Suprapubic skin (tissue), 4 donors: ENCODE measurements around the gene ARID1A. TPM values are rescaled to one million over a fixed set of nuclear protein-coding genes. Genes with fewer than 3 reads are reported as not detected.

Source experiments
- DNase-seq, 2 donors: peaks; one replicate each; pipeline ENCODE4 v3.0.0-alpha.2; 2019; ENCODE audit warnings: low spot score in 2 of 2
- H3K27ac ChIP-seq: fragments of 200-600 bp; sonication (generic); one replicate; pipeline ENCODE4 v1.5.1; 2019
- H3K27me3 ChIP-seq: fragments of 200-600 bp; sonication (generic); one replicate; pipeline ENCODE4 v1.5.1; 2019
- H3K36me3 ChIP-seq: fragments of 200-600 bp; sonication (generic); one replicate; pipeline ENCODE4 v1.5.1; 2019
- H3K4me1 ChIP-seq: fragments of 200-600 bp; sonication (generic); one replicate; pipeline ENCODE4 v1.5.1; 2019
- H3K4me3 ChIP-seq: fragments of 200-600 bp; sonication (generic); one replicate; pipeline ENCODE4 v1.5.1; 2019; ENCODE audit warnings: mild to moderate bottlenecking
- H3K9me3 ChIP-seq: fragments of 200-600 bp; sonication (generic); one replicate; pipeline ENCODE4 v1.5.1; 2019
- CTCF ChIP-seq, 2 donors: fragments of 200-600 bp in 1 of 2; fragments of 450-650 bp in 1 of 2; sonication (generic) in 1 of 2; IDR thresholded peaks; one replicate each; pipeline ENCODE4 v1.5.1; 2016 to 2019; ENCODE audit warnings: antibody characterized with exemption in 2 of 2, mild to moderate bottlenecking in 1 of 2, moderate library complexity in 1 of 2
- EP300 ChIP-seq: sonication (generic); formaldehyde crosslinking; IDR thresholded peaks from one replicate; pipeline ENCODE4 v1.6.1; 2017; ENCODE audit warnings: antibody characterized with exemption
- POLR2A ChIP-seq, 2 donors: fragments of 450-650 bp; IDR thresholded peaks; one replicate each; pipeline ENCODE4 v1.6.1; 2017; ENCODE audit warnings: antibody characterized with exemption in 2 of 2, mild to moderate bottlenecking in 2 of 2, moderate library complexity in 2 of 2
- POLR2AphosphoS5 ChIP-seq, 3 donors: sonication (generic); formaldehyde crosslinking; IDR thresholded peaks; one replicate each; pipeline ENCODE4 v1.6.1; 2017; ENCODE audit warnings: antibody characterized with exemption in 3 of 3
- WGBS: methylation state at CpG from one replicate; pipeline ENCODE4 v1.1.5; 2018; 5-methylcytosine and 5-hydroxymethylcytosine counted together
- total RNA-seq, 4 donors: library from RNA; depleted of rRNA; stranded (reverse); fragments of >200 nt; gene quantifications; one replicate each; pipeline ENCODE4 v1.1.0, GENCODE V29; 2016

The ARID1A gene
- total RNA-seq, 4 donors from 2014 or later, result 77.2 to 90.0 (median 83.5) TPM

GRCh38 chr1:26731233-26731902 is 35.6 kb downstream of the ARID1A start:
- Histone ChIP-seq H3K27ac (no peak overlapping the region), H3K9me3 (no peaks in the 10 kb centered on the region), H3K4me1 (peaks cover 44% of the 10 kb centered on the region), H3K4me3 (no peak overlapping the region), H3K36me3 (peaks cover 51% of the 10 kb centered on the region), H3K27me3 (no peaks in the 10 kb centered on the region)
- no peak for TF ChIP-seq POLR2A (IDR thresholded peaks at IDR 0.05)
- TF ChIP-seq CTCF (IDR thresholded peaks at IDR 0.05), result no peak
- no peak for TF ChIP-seq EP300
- no peak for TF ChIP-seq POLR2AphosphoS5 (IDR thresholded peaks at IDR 0.05)
- WGBS, result 84% methylated on average over 11 of the region's 11 CpGs
- DNase-seq, result no peak

- Histone ChIP-seq H3K4me3 (no peak overlapping the region), H3K27me3 (no peaks in the 10 kb centered on the region), H3K27ac (no peak overlapping the region), H3K4me1 (peaks cover 25% of the 10 kb centered on the region), H3K36me3 (peaks cover 72% of the 10 kb centered on the region), H3K9me3 (no peaks in the 10 kb centered on the region)
- TF ChIP-seq EP300 (no peak), POLR2AphosphoS5 (IDR thresholded peaks at IDR 0.05) (no peak), CTCF (IDR thresholded peaks at IDR 0.05) (no peak), POLR2A (IDR thresholded peaks at IDR 0.05) (no peak)
- WGBS, result 83% methylated on average over 2 of the region's 2 CpGs
- no peak for DNase-seq
These were observed 37.6 kb downstream of the ARID1A start for GRCh38 chr1:26733392-26733791.

- Histone ChIP-seq H3K36me3 (peaks cover 75% of the 10 kb centered on the region), H3K4me1 (peaks cover 20% of the 10 kb centered on the region), H3K27ac (no peak overlapping the region), H3K4me3 (no peak overlapping the region), H3K9me3 (no peaks in the 10 kb centered on the region), H3K27me3 (no peaks in the 10 kb centered on the region)
- no peak for TF ChIP-seq POLR2AphosphoS5 (IDR thresholded peaks at IDR 0.05)
- no peak for TF ChIP-seq CTCF (IDR thresholded peaks at IDR 0.05)
- no peak for TF ChIP-seq EP300
- no peak for TF ChIP-seq POLR2A (IDR thresholded peaks at IDR 0.05)
- no peak for DNase-seq
- WGBS, result 35% methylated on average over 2 of the region's 2 CpGs
These were observed 38.2 kb downstream of the ARID1A start for GRCh38 chr1:26733982-26734381.

GRCh38 chr1:26734501-26735058 is 38.8 kb downstream of the ARID1A start:
- peaks cover 73% of the 10 kb centered on the region for H3K36me3 ChIP-seq
- WGBS, result 61% methylated on average over 4 of the region's 4 CpGs
- H3K9me3 ChIP-seq, result no peaks in the 10 kb centered on the region
- H3K27ac ChIP-seq, result no peak overlapping the region
- no peak for DNase-seq
- H3K27me3 ChIP-seq, result no peaks in the 10 kb centered on the region
- H3K4me3 ChIP-seq, result no peak overlapping the region
- TF ChIP-seq CTCF (IDR thresholded peaks at IDR 0.05), result no peak
- TF ChIP-seq POLR2AphosphoS5 (IDR thresholded peaks at IDR 0.05), result no peak
- no peak for TF ChIP-seq EP300
- no peak for TF ChIP-seq POLR2A (IDR thresholded peaks at IDR 0.05)
- peaks cover 14% of the 10 kb centered on the region for H3K4me1 ChIP-seq

- TF ChIP-seq POLR2A (IDR thresholded peaks at IDR 0.05), result no peak
- no peak for TF ChIP-seq EP300
- no peak for TF ChIP-seq CTCF (IDR thresholded peaks at IDR 0.05)
- peaks cover 8% of the 10 kb centered on the region for H3K4me1 ChIP-seq
- H3K27me3 ChIP-seq, result no peaks in the 10 kb centered on the region
- H3K9me3 ChIP-seq, result no peaks in the 10 kb centered on the region
- 81% methylated on average over 4 of the region's 4 CpGs for WGBS
- no peak for DNase-seq
- H3K27ac ChIP-seq, result no peak overlapping the region
- no peak overlapping the region for H3K4me3 ChIP-seq
- H3K36me3 ChIP-seq, result peaks cover 61% of the 10 kb centered on the region
These were observed 43.6 kb downstream of the ARID1A start for GRCh38 chr1:26739329-26739914.
